NCI-H187 (cell line): ENCODE data around the gene ALDH4A1.

Source experiments
- DNase-seq, 2 experiments: peaks; one replicate each; lab custom pipeline; 2025; lab: John Stamatoyannopoulos, UW

Gene ALDH4A1, protein sequence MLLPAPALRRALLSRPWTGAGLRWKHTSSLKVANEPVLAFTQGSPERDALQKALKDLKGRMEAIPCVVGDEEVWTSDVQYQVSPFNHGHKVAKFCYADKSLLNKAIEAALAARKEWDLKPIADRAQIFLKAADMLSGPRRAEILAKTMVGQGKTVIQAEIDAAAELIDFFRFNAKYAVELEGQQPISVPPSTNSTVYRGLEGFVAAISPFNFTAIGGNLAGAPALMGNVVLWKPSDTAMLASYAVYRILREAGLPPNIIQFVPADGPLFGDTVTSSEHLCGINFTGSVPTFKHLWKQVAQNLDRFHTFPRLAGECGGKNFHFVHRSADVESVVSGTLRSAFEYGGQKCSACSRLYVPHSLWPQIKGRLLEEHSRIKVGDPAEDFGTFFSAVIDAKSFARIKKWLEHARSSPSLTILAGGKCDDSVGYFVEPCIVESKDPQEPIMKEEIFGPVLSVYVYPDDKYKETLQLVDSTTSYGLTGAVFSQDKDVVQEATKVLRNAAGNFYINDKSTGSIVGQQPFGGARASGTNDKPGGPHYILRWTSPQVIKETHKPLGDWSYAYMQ

DNA sequence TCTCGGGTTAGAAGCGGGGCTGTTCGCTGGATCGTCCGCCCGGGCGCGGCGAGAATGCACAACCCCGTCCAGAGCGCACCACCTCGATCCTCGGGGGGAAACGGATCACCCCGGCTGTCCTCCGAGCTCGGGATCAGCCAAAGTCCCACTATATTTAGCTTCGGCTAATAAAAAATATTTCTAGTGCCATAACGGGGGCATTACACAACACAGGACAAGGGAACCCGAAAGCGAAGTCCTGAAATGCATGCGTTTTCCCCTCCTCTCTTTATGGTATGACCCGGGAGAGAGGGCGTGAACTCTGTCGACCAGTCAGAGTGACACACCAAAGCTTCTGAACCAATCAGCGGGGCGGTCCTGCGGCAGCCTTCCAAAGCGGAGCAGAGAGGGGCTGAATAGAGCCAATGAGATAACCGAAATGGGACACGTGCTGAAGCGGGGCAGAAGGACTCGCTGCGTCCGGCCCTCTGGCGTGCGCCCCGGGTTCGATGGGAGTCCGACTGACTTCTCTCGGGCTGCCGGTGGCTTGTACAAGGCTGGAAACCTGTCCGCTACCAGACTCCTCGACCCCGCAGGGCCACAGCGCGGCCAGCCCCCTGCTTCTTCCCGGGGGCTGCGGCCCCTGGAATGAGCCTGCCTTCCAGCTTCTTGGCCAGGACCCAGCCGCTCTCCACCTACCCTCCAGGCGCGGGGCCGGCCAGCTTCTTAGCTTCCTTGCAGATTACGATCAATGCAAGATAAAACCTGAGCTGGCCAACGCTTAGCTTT lies at the start of gene ALDH4A1:
ALDH4A1 (minus strand) TSS at position 33 of the 768 bp plus-strand sequence; CDS start at position 1, 32 bp downstream.
- DNase-seq: peak; percentile 84 to 93

DNA sequence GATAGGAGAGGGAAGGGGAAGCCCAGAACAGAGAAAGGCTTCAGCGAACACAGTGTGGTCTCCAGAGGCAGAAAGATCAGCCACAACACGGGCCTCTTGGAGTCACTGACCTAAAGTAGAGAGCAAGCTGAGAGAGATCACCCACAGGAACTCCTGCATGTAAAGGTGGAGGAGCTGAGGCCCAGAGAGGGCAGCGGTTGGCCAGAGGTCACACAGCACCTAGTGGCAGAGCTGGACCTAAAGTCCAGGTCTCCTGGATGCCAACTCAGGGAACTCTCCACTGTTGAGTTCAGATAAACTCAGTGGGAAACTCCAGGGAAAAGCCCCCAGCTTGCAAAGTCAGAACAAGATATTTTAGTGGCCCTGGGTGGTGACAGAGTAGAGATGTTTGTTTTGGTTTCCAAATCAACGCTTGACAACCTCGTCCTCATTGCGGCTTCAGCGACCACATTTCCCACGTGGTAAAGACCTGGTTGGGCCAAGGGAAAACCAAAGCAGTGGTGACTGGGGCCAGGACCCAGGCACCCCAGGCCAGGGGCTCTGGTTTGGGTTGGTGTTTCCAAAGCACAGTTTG lies 49.5 kb upstream of the ALDH4A1 start:
- DNase-seq: no peak

DNA sequence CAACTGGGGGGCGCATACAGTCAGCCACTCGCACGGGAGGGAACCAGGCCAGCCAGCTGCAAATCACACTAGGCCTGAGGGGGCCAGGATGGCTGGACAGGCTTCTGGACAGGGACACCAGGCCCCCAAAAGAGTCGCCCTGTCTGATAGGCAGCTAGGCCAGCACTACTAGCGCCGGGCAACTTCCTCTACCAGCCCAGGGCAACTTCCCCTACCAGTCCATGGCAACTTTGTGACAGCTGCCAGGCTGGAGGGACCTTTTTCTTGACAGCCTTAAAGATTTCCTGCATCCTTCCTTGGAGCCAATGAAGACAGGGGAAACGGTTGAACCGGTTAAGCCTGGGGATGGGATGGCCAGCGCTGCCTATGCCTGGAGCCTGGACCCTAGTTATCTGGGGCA lies 49.1 kb upstream of the ALDH4A1 start:
- DNase-seq: no peak

DNA sequence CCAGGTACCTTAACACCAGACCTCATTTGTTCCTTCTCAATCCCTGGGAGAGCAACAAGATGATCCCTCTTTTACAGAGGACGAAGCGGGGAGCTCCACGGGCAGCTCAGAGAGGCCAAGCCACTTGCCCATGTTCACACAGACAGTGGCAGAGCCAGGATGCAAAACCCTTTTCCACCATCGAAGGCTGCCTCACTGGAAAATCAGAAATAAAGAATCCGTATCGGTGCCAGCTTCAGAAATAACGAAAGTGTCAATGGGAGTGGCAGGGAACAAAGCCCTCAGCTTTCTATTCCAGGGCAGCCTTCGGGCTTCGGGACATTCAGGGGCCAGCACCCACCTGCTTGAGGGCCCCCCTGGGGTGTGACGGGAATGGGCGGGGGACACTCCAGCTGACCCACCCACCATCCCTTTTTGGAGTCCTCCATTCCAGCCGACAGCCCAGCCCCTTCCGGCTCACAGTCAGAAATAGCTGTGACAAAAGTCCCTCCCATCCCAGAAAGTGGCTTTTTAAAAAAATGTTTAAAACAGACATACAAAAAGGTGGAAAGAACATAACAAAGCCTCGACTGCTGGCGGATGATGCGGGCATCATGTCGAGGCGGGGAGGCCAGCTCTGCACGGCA lies 48.2 kb upstream of the ALDH4A1 start:
- DNase-seq: no peak

DNA sequence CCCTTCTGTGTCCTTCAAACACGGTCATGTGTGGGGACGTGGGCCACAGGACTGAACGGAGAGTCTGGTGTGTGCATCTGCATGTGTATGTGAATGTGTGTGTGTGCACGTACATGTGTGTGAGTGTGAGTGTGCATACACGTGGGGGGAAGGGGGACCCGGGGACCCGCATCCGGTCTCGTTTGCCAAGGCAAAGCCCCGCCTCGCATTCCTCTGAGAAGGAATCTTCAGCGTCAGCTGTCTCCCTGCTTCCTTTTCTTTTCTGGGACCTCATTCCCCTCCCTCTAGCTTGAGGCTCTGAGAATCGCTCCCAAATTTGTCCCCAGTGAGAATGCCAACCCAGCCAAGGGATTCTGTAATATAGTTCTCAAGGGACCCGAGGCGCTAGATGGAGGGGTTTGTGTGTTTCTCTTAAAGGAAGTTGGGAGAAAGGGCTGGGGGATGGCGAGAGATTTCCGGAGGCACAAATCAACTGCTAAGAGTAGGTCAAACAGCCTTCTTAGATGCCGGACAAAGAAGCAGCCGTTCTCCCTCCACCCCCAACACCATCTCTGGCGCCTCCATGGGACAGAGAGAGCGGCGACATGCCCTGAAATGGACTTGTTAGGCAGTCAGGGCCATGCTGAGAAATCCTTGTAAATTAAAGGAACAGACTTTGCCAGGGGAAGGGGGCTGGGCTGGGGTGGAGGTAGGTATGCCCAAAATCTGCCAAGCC lies 47.5 kb upstream of the ALDH4A1 start:
- no peak for DNase-seq

DNA sequence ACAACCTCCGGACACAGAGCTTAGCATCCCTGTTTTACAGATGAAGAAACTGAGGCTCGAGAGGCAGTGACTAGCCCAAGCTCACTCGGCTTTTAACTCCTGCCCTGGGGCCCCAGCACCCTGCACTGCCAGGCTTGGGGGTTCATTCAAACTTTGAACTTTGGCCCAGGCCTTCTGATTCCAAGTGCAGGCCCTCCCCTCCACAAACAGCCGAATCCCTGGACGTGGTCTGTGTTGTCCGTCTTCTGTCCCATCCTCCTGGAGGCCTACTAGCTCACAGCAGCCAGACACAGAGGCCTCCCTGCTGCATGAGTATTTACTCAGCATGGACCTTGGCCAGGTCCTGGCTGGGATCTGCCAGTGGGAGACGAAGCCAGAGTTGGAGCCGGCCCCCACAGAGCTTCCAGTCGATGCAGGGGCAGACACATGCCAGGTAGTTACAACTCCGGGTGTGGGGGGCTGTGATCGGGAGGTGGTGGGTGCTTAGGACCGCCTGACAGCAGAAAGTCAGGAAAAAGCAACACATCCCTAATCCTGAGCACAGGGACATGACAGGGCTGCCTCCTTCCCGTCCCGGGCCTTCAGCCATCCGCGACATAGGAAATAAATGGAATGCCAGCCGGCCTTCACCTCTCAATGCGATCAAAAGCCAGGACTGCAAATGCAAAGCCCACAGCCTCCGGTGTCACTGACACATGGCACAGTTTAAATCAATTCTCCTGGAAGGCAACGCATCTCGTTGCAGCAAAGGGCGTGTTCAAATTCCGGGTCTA lies 46.7 kb upstream of the ALDH4A1 start:
- DNase-seq: no peak

DNA sequence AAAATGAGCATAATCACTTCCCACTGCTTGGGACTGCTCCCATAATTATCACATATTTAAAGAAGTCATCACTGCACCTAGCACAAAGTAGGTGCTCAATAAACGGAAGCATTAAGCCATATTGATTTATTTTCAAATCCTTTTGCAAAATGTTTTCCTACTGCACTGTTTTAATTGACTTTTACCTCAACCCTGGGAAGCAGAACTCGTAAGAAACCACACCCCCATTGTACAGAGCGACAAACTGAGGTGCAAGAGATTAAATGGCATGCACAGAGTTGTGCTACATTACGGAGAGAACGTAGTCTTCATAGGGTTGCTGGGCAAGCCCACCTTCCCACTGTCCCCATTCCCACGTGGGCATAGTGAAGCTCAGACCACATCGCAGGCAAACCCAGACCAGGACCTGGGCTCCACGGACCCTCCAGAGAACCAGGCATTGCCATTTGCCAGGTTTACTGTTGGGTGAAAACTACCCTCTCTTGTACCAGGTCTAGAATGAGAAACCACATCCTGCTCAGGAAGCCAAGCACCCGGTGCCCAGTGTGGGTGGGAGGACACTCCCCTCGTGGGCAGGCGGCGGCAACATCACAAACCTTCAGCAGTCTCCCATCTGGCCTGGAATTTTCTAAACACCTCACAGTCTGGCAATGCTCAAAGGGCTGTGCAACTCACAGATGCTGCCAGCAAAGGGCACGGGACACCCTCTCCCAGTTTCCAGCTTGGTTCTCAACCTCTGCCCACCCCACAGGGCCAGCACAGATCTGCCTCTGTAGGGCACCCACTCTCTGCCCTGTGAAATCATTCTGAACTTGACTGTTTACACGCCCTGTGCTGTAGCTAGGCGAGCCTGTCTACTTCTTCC lies 45.9 kb upstream of the ALDH4A1 start:
- DNase-seq: no peak

DNA sequence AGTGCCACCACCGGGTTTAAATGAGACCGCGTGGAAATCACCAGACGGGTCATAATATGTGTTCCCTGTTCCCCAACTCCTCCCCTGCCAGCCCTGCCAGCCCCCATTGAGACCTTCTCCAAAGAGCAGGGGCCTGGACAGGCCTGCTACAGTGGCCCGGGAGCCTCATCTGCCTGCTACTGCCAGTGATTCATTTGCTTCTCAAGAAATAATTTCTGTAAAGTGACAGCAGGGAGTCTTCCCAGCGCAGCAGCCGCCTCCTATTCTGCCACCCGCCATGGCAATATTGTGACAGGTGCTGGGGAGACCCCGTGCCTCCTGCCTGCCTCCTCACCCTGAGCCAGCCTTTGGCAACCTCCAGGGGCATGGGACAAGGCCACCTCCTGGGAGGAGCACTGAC lies 45.2 kb upstream of the ALDH4A1 start:
- DNase-seq: no peak

DNA sequence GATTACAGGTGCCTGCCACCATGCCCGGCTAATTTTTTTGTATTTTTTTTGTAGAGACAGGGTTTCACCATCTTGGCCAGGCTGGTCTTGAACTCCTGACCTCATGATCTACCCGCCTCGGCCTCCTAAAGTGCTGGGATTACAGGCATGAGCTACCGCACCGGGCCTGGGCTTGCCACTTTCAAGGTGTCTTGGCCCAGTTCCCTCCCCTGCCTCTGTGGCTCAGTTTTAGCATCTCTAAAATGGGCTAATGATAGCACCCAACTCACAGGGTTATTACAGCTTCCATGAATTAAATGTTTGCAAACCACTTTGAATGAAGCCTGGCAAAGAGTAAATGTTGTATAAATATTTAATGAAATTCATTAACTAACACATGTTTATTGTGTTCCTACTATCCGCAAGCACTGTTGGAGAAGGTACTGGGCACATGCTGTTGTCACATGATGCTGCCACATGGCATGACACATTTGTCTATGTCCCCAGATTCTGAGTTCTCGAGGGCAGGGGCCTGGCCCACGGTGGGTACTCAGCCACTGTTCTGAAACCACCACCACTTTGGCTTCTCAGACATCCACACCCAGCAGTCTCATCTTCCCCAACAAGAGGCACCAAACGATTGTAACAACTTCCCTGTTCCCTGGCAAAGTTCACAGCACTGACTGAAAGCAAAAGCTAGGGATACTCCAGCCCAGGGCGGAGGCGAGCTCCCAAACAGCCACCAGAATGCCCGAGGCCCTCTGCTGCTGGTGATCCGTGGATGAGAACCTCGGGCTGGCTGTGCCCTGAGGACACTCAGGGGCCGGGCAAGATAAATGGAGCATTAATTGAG lies 44.4 kb upstream of the ALDH4A1 start:
- no peak for DNase-seq

DNA sequence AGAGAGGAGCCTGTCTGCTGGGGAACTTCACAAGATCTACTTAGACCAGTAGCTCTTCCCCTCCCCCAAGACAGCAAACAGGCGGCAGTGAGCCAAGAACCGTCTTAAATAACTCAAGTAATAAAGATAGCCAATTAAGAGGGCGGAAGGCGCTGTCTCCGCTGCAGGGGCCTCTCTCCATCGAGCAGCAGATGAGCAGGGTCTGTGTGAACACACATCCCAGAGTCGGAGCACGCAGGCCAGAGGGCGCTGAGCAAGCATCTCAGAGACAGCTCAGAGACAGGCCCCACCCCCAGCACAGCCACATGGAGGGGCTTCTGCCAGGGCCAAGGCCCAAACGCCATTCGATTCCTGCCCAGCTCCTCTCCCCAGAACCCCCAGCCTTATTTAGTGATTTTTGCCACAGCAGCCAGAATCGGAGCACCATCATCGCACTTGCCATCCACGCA lies 43.1 kb upstream of the ALDH4A1 start:
- DNase-seq: no peak

DNA sequence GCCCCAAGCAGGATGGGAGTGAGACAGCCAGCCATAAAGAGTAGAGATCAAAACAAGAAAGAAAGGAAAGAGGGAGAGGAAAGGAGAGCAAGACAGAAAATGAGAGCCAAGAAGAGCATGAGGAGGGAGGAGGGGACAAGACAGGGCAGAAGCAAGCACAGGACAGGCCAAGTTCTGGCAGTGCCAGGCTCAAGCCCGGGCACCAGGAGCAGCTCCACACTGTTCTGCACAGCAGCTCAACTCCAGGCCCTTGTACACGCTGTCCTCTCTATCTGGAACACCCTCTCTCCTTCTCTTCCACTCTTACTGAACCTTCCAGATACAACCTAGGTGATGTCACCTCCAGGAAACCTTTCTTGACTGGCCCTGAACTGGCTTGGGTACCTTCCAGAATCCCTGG lies 42.5 kb upstream of the ALDH4A1 start:
- DNase-seq: no peak

DNA sequence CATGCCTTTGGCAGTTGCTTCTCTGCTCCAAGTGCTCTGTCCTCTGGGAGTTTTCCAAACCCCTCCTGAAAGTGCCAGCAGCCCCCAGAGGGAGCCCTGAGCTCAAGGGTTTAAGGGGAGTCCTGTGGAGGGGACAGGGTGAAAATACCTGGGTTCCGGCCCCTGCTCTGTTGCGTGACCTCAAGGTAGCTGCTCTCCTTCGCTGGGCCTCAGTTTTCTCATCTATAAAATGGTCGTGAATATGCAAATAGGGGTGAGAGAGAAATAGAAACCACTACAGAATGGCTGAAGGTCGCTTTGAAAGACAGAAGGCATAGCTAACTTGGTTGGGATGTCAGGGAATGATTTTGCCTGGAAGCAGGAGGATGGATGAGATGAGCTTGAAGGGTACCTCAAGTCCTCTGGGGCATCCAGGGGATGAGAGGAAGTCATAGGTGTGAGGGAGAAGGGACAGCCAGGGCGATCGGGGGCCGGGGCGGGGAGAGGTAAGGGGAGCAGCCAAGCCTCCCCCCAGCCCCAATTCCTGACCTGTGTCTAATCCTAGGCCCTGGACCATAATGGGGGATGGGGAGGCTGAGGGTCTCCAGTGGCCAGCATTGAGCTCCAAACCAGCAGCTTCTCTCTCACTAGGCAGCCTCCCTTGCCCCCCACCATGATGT lies 41.7 kb upstream of the ALDH4A1 start:
- DNase-seq: no peak

DNA sequence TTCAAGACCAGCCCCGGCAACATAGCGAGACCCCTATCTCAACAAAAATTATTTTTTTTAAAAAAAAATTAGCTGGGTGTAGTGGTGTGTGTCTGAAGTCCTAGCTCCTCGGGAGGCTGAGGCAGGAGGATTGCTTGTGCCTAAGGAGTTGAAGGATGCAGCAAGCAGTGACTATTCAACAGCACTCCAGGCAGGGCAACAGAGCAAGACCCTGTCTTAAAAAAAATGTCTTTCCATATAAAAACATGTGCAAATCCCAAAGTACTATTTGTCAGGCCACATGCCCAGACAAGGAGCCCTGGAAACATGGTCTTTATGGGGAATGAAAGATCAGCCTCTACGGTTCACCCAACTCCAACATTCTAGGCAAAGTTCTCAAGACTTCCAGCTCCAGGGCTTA lies 40.8 kb upstream of the ALDH4A1 start:
- no peak for DNase-seq

DNA sequence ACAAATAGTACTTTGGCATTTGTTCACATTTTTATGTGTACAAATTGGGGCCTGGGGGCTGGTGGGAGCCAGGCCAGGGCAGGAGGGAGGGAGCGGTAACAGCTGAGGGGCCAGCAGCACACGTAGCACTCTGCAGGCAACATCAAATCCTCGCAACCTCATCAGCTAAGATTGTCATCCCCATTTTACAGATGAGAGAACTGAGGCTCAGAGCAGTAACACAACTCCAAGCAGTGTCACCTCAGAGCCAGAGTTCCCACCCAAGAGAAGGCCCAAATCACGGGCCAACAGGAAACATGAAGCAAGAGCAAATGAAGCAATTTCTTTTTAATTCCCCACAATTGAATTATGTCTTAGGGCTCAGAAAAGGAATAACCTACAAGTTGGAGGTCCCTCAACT lies 40.0 kb upstream of the ALDH4A1 start:
- DNase-seq: no peak

DNA sequence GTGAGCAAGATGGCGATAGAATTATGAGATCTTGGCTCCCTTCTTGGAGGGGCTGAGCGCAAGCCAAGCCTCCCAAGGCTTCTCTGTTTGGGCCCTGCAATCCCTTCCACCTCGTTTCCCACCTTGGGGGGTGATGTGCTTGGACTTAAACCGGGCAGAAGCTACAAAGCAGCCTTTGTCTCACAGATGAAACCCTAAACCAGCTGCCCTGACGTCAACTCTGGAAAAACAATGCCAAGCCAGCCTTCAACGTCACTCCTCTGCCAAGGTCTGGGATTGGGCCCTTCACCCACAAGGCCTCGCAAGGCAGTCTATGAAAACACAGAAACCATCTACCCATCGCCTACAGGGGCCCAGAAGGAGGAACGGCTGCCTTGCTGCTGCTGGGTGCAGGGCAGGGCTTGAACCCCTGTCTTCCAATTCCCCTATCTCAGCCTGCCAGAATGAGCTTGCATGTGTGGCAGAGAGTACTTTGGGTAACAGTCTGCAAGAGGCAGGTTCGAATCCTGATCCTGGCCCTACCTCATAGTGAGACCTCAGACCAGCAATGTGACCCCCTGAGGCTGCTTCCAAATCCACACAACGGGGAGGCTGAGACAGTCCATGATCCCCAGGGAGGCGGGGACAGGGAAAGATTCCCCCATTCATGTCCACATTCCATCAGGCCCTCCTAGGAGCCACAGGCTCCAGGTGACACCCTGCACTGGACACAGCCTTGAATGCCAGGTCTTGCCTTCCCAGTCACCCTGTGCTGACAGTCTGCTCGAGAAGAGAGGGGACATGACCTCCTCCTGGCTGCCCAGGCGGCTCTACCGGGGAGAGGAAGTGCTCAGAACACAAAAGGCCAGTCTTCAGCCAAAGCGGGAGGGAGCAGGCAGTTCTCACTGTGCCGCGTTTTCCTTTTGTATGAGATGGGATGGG lies 39.1 kb upstream of the ALDH4A1 start:
- DNase-seq: no peak

DNA sequence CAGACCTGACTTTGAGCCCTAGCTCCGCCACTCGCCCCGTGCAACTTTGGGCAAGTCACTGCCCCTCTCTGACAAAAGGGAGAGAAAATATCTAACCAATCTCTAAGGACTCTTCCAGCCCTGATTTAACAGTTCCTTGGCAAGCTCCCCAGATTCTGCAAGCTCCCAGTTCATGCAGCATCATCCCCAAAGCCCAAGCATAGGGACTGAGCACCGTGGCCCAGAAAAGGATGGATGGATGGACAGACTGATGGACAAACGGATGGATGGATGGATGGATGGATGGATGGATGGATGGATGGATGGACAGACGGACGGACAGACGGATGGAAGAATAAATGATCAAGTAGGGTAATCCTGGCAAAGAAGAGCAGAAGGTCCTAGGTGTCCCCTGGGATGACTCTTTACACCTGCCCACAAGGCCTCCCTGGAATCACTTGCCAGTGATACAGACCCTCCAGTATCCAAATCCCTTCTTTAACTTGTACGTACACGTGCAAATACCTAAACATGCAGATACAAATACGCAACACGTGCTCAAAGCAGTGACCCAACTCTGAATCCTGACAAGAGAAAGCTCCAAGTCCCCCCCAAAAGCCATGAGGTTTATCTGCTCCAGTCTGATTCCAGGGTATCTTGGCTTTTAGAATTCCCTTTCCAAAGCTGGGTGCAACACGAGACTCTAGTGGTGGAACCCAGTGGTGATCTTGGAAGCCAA lies 38.1 kb upstream of the ALDH4A1 start:
- DNase-seq: no peak
